Measurements from ENCODE around the gene RBM33.
"Not testable (repeated sequence)": the region's sequence is repeated elsewhere in the genome, so short reads cannot be mapped to it uniquely, and the experiment has no call there.

Gene RBM33

GRCh38 chr7:155662343-155663043 lies 18.0 kb downstream of the RBM33 start:
- no peak for DNase-seq (ENCODE audit: low spot score)

GRCh38 chr7:155663937-155664336 lies 19.5 kb downstream of the RBM33 start:
- no peak for DNase-seq (ENCODE audit: low spot score)

- no peak for DNase-seq (ENCODE audit: low spot score)
These were observed 20.9 kb downstream of the RBM33 start for GRCh38 chr7:155665079-155665956.

- no peak for DNase-seq (ENCODE audit: low spot score)
These were observed 21.5 kb downstream of the RBM33 start for GRCh38 chr7:155665957-155666287.

GRCh38 chr7:155667241-155667829 lies 22.9 kb downstream of the RBM33 start:
- DNase-seq (ENCODE audit: low spot score) = no peak

- DNase-seq (ENCODE audit: low spot score) = no peak
These were observed 25.4 kb downstream of the RBM33 start for GRCh38 chr7:155669717-155670505.

GRCh38 chr7:155670521-155670920 lies 26.1 kb downstream of the RBM33 start:
- DNase-seq (ENCODE audit: low spot score) = no peak

GRCh38 chr7:155674556-155674955 lies 30.1 kb downstream of the RBM33 start:
- DNase-seq (ENCODE audit: low spot score) = no peak

- DNase-seq (ENCODE audit: low spot score) = no peak
These were observed 31.6 kb downstream of the RBM33 start for GRCh38 chr7:155676052-155676451.

- no peak for DNase-seq (ENCODE audit: low spot score)
These were observed 33.2 kb downstream of the RBM33 start for GRCh38 chr7:155677688-155678087.

- DNase-seq (ENCODE audit: low spot score) = no peak
These were observed 35.7 kb downstream of the RBM33 start for GRCh38 chr7:155680124-155680523.

- DNase-seq (ENCODE audit: low spot score) = no peak
These were observed 36.4 kb downstream of the RBM33 start for GRCh38 chr7:155680864-155681263.

- no peak for DNase-seq (ENCODE audit: low spot score)
These were observed 37.2 kb downstream of the RBM33 start for GRCh38 chr7:155681663-155682062.

GRCh38 chr7:155682484-155682883 lies 38.0 kb downstream of the RBM33 start:
- DNase-seq (ENCODE audit: low spot score) = no peak

- DNase-seq (ENCODE audit: low spot score) = no peak
These were observed 38.6 kb downstream of the RBM33 start for GRCh38 chr7:155683098-155683497.

- DNase-seq (ENCODE audit: low spot score) = no peak
These were observed 39.3 kb downstream of the RBM33 start for GRCh38 chr7:155683714-155684113.

GRCh38 chr7:155684543-155684942 lies 40.1 kb downstream of the RBM33 start:
- no peak for DNase-seq (ENCODE audit: low spot score)

GRCh38 chr7:155685070-155685790 lies 40.8 kb downstream of the RBM33 start:
- DNase-seq (ENCODE audit: low spot score) = no peak

- DNase-seq (ENCODE audit: low spot score) = no peak
These were observed 41.3 kb downstream of the RBM33 start for GRCh38 chr7:155685791-155686160.

GRCh38 chr7:155686620-155687324 lies 42.3 kb downstream of the RBM33 start:
- not testable (repeated sequence) for DNase-seq (ENCODE audit: low spot score)

- DNase-seq (ENCODE audit: low spot score) = not testable (repeated sequence)
These were observed 43.8 kb downstream of the RBM33 start for GRCh38 chr7:155688237-155688636.

Measured in D341Med (cell line).